ENCODE data around the gene FLYWCH1.

DNA sequence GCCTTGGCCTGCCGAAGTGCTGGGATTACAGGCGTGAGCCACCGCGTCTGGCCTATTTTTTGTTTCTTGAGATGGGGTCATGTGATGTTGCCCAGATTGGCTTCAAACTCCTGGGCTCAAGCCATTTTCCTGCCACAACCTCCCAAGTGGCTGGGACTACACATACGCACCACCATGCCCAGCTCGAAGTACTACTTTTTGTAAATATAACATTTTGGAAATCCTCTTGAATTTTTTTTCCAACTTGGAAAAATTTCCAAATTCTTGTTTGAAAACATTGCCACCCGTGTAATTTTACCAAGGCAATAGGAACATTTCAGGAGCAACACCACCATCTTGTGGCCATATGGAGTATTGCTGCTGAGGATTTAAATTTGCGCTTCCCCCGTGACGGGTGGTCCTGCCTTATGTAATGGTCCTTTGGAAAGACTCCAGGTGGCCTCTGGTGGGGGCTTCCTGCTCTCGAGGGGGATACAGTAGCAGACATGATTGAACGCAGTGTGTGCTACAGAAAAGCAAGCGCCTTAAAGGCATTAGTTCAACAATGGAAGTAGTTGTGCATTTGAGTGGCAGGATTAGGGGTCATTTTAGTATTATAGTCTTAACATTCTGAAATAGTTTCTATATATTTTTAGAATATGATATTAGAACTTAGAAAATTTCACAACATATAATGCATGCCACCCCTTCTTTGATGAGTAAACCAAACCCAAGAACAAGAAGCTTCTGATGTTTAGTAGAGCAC is 8.0 kb downstream of the FLYWCH1 start:
- TF ChIP-seq POLR2A (IDR thresholded peaks at IDR 0.05): no peak
- TF ChIP-seq, protein P1, sequence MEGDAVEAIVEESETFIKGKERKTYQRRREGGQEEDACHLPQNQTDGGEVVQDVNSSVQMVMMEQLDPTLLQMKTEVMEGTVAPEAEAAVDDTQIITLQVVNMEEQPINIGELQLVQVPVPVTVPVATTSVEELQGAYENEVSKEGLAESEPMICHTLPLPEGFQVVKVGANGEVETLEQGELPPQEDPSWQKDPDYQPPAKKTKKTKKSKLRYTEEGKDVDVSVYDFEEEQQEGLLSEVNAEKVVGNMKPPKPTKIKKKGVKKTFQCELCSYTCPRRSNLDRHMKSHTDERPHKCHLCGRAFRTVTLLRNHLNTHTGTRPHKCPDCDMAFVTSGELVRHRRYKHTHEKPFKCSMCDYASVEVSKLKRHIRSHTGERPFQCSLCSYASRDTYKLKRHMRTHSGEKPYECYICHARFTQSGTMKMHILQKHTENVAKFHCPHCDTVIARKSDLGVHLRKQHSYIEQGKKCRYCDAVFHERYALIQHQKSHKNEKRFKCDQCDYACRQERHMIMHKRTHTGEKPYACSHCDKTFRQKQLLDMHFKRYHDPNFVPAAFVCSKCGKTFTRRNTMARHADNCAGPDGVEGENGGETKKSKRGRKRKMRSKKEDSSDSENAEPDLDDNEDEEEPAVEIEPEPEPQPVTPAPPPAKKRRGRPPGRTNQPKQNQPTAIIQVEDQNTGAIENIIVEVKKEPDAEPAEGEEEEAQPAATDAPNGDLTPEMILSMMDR (IDR thresholded peaks at IDR 0.05 in 4 of 5, conservative IDR thresholded peaks at IDR 0.05 in 1 of 5): peak; percentile 91 to 97 (median 93)
